ENCODE results near the gene PLOD3. TPM values are rescaled to one million over a fixed set of nuclear protein-coding genes. Genes with fewer than 3 reads are reported as not detected.

PLOD3 gene
- total RNA-seq, 6 donors from 2014 or later = 38.2 to 104 (median 66.2) TPM

DNA sequence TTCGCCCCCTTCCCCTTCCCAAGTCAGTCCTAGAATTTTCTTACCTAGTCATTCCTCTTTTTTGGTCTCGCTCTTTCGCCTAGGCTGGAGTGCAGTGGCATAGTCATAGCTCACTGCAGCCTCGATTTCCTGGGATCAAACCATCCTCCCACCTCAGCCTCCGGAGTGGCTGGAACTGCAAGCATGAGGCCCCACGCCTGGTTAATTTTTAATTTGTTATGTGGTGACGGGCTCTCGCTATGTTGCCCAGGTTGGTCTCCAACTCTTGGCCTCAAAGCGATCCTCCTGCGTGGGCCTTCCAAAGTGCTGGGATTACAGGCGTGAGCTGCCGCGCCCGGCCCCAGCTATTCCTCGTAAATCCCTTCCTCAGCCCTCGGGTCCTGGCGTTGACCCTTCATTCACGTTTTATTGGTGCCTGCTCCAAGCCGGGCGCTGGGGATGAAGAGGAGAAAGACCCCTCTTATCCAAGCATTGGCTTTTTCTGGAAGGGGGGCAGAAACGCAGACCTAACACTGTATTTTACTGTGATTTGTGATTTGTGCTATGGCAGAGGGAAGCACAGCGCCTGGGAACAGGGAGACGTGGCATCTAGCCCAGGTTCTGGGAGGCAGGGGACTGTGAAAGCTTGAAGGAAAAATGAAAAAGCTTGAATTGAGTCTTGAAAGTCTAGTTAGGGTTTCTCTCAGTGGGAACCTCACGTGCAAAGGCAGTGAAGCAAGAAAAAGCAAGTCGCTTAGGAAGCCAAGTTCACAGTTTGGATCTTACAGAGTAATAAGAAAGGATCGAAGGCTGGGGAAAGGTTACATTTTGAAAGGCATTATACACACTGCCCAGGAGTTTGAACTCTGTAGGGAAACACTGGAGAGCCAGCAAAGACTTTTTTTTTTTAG, 1.1 kb upstream of the PLOD3 start:
- no peak for DNase-seq
- H3K4me1 ChIP-seq = peaks cover 28 to 42% (median 31%) of the 10 kb centered on the region in 4 donors
- H3K4me3 ChIP-seq = peak overlapping the region; percentile 81 to 87 (median 84)
- peak overlapping the region; percentile 84 to 95 (median 91) for H3K27ac ChIP-seq
- ATAC-seq (ENCODE audit: low FRiP score in 2 of 2) = peak in 1 of 2 donors; percentile 0
- no peaks in the 10 kb centered on the region for H3K27me3 ChIP-seq
- TF ChIP-seq POLR2AphosphoS5 (IDR thresholded peaks at IDR 0.05) = no peak
- no peak for TF ChIP-seq EP300 (IDR thresholded peaks at IDR 0.05)
- TF ChIP-seq POLR2A (IDR thresholded peaks at IDR 0.05) = no peak
- TF ChIP-seq, protein P1, sequence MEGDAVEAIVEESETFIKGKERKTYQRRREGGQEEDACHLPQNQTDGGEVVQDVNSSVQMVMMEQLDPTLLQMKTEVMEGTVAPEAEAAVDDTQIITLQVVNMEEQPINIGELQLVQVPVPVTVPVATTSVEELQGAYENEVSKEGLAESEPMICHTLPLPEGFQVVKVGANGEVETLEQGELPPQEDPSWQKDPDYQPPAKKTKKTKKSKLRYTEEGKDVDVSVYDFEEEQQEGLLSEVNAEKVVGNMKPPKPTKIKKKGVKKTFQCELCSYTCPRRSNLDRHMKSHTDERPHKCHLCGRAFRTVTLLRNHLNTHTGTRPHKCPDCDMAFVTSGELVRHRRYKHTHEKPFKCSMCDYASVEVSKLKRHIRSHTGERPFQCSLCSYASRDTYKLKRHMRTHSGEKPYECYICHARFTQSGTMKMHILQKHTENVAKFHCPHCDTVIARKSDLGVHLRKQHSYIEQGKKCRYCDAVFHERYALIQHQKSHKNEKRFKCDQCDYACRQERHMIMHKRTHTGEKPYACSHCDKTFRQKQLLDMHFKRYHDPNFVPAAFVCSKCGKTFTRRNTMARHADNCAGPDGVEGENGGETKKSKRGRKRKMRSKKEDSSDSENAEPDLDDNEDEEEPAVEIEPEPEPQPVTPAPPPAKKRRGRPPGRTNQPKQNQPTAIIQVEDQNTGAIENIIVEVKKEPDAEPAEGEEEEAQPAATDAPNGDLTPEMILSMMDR (IDR thresholded peaks at IDR 0.05) = no peak
- H3K9me3 ChIP-seq = no peaks in the 10 kb centered on the region
- 8 to 13% methylated on average over 25 to 26 of the region's 26 CpGs for WGBS, 2 donors
- H3K36me3 ChIP-seq = peaks cover 2 to 33% (median 23%) of the 10 kb centered on the region in 4 donors

DNA sequence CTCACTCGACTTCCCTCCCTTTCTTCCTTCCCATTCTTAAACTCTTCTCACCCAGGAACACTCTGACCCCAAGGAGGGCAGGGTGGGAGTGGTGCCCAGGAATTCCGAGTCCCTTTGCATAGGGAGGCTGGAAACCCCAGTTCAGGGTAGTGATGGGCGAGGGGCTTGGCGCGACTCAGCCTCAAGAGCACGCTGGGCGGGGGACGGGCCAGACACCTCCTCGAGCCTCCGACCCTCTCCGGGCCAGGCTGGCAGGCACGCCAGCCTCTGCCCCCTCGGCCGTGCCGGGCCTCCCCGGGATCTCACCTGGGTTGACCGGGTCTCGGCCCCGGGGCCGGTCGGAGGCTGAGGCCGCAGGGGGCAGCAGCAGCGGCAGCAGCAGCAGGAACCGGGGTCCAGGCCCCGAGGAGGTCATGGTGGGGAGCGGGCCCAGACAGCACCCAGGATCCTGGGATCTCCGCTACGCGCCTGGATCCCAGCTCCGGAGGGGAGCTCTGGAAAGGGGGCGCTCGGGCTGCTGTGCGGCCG, 457 bp downstream of the PLOD3 start:
- DNase-seq (no peak), ATAC-seq (ENCODE audit: low FRiP score in 2 of 2) (peak in 1 of 2 donors; percentile 2)
- Histone ChIP-seq H3K9me3 (no peaks in the 10 kb centered on the region), H3K36me3 (peaks cover 0 to 33% (median 26%) of the 10 kb centered on the region in 4 donors), H3K4me1 (peaks cover 28 to 42% (median 31%) of the 10 kb centered on the region in 4 donors), H3K4me3 (peak overlapping the region; percentile 81 to 87 (median 84)), H3K27me3 (no peaks in the 10 kb centered on the region), H3K27ac (peak overlapping the region; percentile 84 to 95 (median 91))
- 0 to 3% methylated on average over 5 to 11 of the region's 34 CpGs for WGBS, 2 donors
- TF ChIP-seq, protein P1 (IDR thresholded peaks at IDR 0.05) = no peak
- TF ChIP-seq POLR2AphosphoS5 (IDR thresholded peaks at IDR 0.05) (no peak), POLR2A (IDR thresholded peaks at IDR 0.05) (no peak), EP300 (IDR thresholded peaks at IDR 0.05) (no peak)

DNA sequence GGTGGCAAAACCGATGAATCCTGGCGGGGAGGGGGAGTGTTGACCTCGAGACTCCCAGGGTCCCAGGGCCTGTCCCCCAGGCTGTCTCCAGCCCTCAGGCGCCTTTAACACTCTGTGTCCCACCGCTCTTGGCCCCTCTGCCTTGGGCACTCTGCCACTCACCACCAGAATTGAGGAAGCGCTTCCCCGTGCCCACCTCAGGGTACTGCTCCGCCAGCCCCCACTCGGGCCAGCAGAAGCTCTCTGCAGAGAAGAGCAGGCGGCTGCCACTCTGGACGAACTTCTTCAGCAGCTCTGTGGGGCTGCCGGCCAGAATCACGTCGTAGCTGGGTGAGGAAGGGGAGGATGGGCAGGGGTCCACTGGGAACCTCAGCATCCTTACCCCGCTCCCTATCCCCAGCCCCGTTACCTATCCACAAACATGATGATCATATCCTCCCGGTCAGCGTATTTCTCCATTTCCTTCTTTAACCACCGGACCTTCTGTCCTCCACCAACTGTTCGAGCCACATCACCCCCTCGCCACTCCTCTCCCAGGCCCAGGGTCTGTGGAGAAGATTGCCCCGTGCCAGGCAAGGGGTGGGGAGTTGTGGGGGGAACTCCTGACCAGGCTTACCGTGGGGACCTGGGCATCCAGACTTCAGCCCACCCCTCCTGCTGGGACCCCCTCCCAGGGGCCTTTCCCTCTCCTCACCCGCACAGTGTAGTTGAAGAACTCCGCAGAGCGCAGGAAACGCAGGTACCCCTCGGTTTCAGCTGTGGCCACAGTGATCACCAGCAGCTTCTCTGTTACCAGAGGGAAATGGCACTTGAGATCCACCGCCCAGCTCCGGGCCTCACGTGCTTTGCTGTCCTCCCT, 1.2 kb downstream of the PLOD3 start:
- DNase-seq (peak in 1 of 2 donors; percentile 45), ATAC-seq (ENCODE audit: low FRiP score in 2 of 2) (peak in 1 of 2 donors; percentile 10)
- WGBS, 2 donors = 62 to 66% methylated on average over 24 to 25 of the region's 31 CpGs
- no peaks in the 10 kb centered on the region for H3K9me3 ChIP-seq
- H3K4me1 ChIP-seq = peaks cover 28 to 42% (median 31%) of the 10 kb centered on the region in 4 donors
- H3K27ac ChIP-seq = peak overlapping the region; percentile 8 to 95 (median 91)
- no peak for TF ChIP-seq POLR2A (IDR thresholded peaks at IDR 0.05)
- TF ChIP-seq EP300 (IDR thresholded peaks at IDR 0.05) = no peak
- peaks cover 4 to 40% (median 33%) of the 10 kb centered on the region in 4 donors for H3K36me3 ChIP-seq
- no peaks in the 10 kb centered on the region for H3K27me3 ChIP-seq
- peak overlapping the region; percentile 81 to 87 (median 84) for H3K4me3 ChIP-seq

DNA sequence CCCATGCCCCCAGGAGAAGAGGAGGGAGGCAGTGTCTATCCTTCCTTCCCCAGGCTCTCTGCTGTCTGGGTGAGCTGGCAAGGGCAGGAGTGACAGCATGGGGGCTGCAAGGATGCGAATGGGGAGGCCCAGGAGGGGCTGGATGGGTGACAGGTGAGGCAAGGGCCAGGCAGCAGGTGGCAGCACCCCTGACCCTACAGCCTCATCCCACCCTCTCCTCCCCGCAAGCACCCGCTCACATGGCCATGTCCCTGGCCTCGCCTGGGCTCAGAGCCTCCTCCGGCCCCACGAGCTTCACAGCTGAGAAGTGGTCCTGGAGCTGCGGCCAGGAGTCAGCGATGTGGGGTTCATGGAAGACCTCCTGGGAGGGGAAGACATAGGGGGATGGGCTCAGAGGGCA, 5.4 kb downstream of the PLOD3 start:
- 95 to 96% methylated on average over 8 of the region's 8 CpGs for WGBS, 2 donors
- ATAC-seq (ENCODE audit: low FRiP score in 2 of 2) (no peak), DNase-seq (no peak)
- H3K36me3 ChIP-seq = peaks cover 9 to 82% (median 67%) of the 10 kb centered on the region in 4 donors
- H3K4me1 ChIP-seq = peaks cover 10 to 14% (median 11%) of the 10 kb centered on the region in 4 donors
- H3K9me3 ChIP-seq = no peaks in the 10 kb centered on the region
- TF ChIP-seq POLR2AphosphoS5 (IDR thresholded peaks at IDR 0.05) = no peak
- TF ChIP-seq, protein P1 (IDR thresholded peaks at IDR 0.05) = no peak
- TF ChIP-seq EP300 (IDR thresholded peaks at IDR 0.05) = no peak
- no peak for TF ChIP-seq POLR2A (IDR thresholded peaks at IDR 0.05)
- no peaks in the 10 kb centered on the region for H3K27me3 ChIP-seq
- H3K27ac ChIP-seq = no peak overlapping the region
- no peak overlapping the region for H3K4me3 ChIP-seq
